ENCODE data around the gene TMOD3. TPM values are rescaled to one million over a fixed set of nuclear protein-coding genes. Genes with fewer than 3 reads are reported as not detected.
A peak's percentile ranks its signal among the peaks of the same experiment; 100 is the strongest.

TMOD3 gene
- total RNA-seq, 1 donor: 53.0 TPM

GRCh38 chr15:51793521-51794305, 35.7 kb upstream of the TMOD3 start:
- H3K4me3 ChIP-seq (ENCODE audit: low read depth, low read length): no peak overlapping the region
- no peak for TF ChIP-seq CTCF (IDR thresholded peaks at IDR 0.05; ENCODE audit: insufficient read depth, low read length)
- peak; percentile 89 for DNase-seq (ENCODE audit: low read depth)

- no peak for TF ChIP-seq CTCF (IDR thresholded peaks at IDR 0.05; ENCODE audit: insufficient read depth, low read length)
- H3K4me3 ChIP-seq (ENCODE audit: low read depth, low read length): no peak overlapping the region
- DNase-seq (ENCODE audit: low read depth): no peak
These were observed 32.5 kb upstream of the TMOD3 start for GRCh38 chr15:51796847-51797401.

- TF ChIP-seq CTCF (IDR thresholded peaks at IDR 0.05; ENCODE audit: insufficient read depth, low read length): no peak
- H3K4me3 ChIP-seq (ENCODE audit: low read depth, low read length): no peak overlapping the region
- no peak for DNase-seq (ENCODE audit: low read depth)
These were observed 31.2 kb upstream of the TMOD3 start for GRCh38 chr15:51798281-51798680.

DNA sequence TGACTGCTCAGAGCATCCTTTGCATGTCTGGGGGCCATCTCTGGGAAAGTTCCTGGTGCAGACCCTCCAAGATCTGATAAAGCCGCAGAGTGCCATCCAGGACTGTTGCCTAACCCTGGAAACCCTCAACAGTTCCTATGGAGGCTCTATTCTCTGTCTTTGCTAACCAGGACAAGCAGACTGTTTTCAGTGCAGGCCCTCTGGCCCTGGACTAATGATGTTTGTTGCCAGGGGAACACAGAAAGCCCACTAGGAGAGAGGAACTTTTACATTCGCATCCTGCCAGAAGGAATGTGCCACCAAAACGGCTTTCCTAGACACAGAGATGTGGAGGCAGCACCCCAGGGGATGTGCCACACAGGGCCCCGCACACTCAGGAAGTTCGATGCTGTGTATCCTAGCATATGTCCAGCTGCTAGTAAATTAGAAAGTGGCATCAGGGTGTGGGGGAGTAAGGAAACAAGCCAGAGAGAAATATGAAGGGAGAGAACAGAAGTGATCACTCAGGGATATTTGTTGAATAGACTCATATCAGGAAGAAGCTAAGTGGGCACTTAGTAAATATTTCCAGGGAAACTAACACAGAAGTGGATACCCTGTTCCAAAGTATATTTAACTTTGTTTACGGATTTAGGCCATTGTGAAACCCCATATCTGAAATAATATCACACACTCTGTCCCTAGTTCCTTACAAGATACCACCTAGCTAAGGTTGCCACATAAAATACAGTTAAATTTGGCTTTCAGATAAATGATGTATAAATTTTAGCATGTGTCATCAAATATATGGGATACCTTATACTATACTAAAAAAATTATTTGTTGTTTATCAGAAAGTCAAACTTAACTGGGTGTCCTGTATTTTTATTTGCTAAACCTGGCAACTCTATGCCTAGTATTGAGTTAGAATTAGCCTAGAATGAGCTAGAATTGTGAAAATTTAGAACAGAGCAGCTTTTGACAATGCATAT, 29.9 kb upstream of the TMOD3 start:
- DNase-seq (ENCODE audit: low read depth): no peak
- no peak for TF ChIP-seq CTCF (IDR thresholded peaks at IDR 0.05; ENCODE audit: insufficient read depth, low read length)
- H3K4me3 ChIP-seq (ENCODE audit: low read depth, low read length): no peak overlapping the region

GRCh38 chr15:51801391-51801835, 28.0 kb upstream of the TMOD3 start:
- DNase-seq (ENCODE audit: low read depth): peak; percentile 57
- TF ChIP-seq CTCF (IDR thresholded peaks at IDR 0.05; ENCODE audit: insufficient read depth, low read length): peak; percentile 76
- H3K4me3 ChIP-seq (ENCODE audit: low read depth, low read length): no peak overlapping the region

DNA sequence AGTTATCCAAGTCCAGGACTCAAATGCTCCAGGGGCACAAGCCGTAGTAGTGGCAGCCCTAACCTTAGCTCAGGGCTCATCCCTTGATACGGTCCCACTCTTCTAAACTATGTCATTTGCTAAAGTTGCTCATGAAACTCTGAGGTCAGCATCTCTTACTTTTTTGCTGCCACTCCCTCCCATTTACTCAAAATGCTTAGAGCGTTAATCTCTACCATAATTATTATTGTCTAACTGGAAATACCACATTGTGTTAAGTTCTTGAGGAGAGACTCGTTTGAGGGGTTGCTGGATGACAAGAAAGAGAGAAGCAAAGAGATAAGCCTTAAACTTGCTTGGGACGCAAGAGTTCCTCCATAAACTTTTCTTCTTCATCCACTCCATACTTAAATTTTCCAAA, 26.9 kb upstream of the TMOD3 start:
- no peak overlapping the region for H3K4me3 ChIP-seq (ENCODE audit: low read depth, low read length)
- TF ChIP-seq CTCF (IDR thresholded peaks at IDR 0.05; ENCODE audit: insufficient read depth, low read length): no peak
- no peak for DNase-seq (ENCODE audit: low read depth)
